CD14-positive monocyte (primary cell): ENCODE data around the gene E2F7. TPM values are rescaled to one million over a fixed set of nuclear protein-coding genes. Genes with fewer than 3 reads are reported as not detected.

Source experiments
- DNase-seq, 3 donors: peaks; one replicate each; pipeline ENCODE4 v3.0.0-alpha.2; 2011 to 2022
- H2AFZ ChIP-seq: 2 replicates; pipeline ENCODE4 v1.6.0; 2012; ENCODE audit warnings: mild to moderate bottlenecking, low read depth, low read length, inconsistent platforms; ENCODE audit not compliant: insufficient read depth, poor library complexity, severe bottlenecking
- H3K27ac ChIP-seq, 2 donors: 1 replicate in 1 of 2; 2 replicates in 1 of 2; pipeline ENCODE4 v1.5.1; 2012 to 2013; ENCODE audit warnings: low read length in 2 of 2, control low read depth in 1 of 2, inconsistent platforms in 1 of 2, low read depth in 1 of 2, mild to moderate bottlenecking in 1 of 2
- H3K27me3 ChIP-seq, 2 donors: one replicate each; pipeline versions ENCODE4 v1.6.0 to v1.6.1; 2011 to 2013; ENCODE audit warnings: low read length in 2 of 2; ENCODE audit not compliant: control insufficient read depth in 2 of 2, insufficient read depth in 2 of 2
- H3K36me3 ChIP-seq, 2 donors: replicated peaks in 1 of 2; 1 replicate in 1 of 2; 2 replicates in 1 of 2; pipeline versions ENCODE4 v1.5.1 to v1.6.1; 2012 to 2013; ENCODE audit warnings: low read length in 2 of 2, control low read depth in 1 of 2, inconsistent platforms in 1 of 2, mild to moderate bottlenecking in 1 of 2; ENCODE audit not compliant: insufficient read depth in 2 of 2, control insufficient read depth in 1 of 2
- H3K4me1 ChIP-seq, 2 donors: 1 replicate in 1 of 2; 2 replicates in 1 of 2; pipeline versions ENCODE4 v1.5.1 to v1.6.1; 2012 to 2013; ENCODE audit warnings: low read length in 2 of 2, control low read depth in 1 of 2, inconsistent platforms in 1 of 2, mild to moderate bottlenecking in 1 of 2, moderate library complexity in 1 of 2; ENCODE audit not compliant: insufficient read depth in 2 of 2, control insufficient read depth in 1 of 2
- H3K4me2 ChIP-seq: replicated peaks from 2 replicates; pipeline ENCODE3; 2012; ENCODE audit warnings: low read length, moderate library complexity, mild to moderate bottlenecking; ENCODE audit not compliant: poor library complexity, severe bottlenecking; ENCODE audit errors: extremely low read depth
- H3K4me3 ChIP-seq, 3 experiments: fragments of 200-600 bp in 1 of 3; sonication (generic) in 1 of 3; replicated peaks in 1 of 3; 1 replicate in 2 of 3; 2 replicates in 1 of 3; pipeline ENCODE4 v1.5.1; 2011 to 2013; ENCODE audit warnings: low read length in 3 of 3, mild to moderate bottlenecking in 3 of 3, control low read depth in 2 of 3, low read depth in 2 of 3, inconsistent platforms in 1 of 3, moderate library complexity in 1 of 3
- H3K79me2 ChIP-seq: 2 replicates; pipeline ENCODE4 v1.6.0; 2012; ENCODE audit warnings: mild to moderate bottlenecking, control low read depth, inconsistent platforms, low read length, moderate library complexity; ENCODE audit not compliant: insufficient read depth
- H3K9ac ChIP-seq: 2 replicates; pipeline ENCODE4 v1.6.0; 2017; ENCODE audit warnings: low read length, mild to moderate bottlenecking; ENCODE audit not compliant: insufficient read depth, poor library complexity, severe bottlenecking
- H3K9me3 ChIP-seq, 2 donors: replicated peaks in 1 of 2; 1 replicate in 1 of 2; 2 replicates in 1 of 2; pipeline versions ENCODE4 v1.5.1 to v1.6.1; 2012 to 2013; ENCODE audit warnings: low read length in 2 of 2, control low read depth in 1 of 2; ENCODE audit not compliant: control insufficient read depth in 1 of 2, insufficient read depth in 1 of 2
- H4K20me1 ChIP-seq: 2 replicates; pipeline ENCODE4 v1.6.0; 2012; ENCODE audit warnings: mild to moderate bottlenecking, low read length, control low read depth, moderate library complexity; ENCODE audit not compliant: insufficient read depth
- H3K27ac Mint-ChIP-seq, 7 donors: one replicate each; pipeline ENCODE4 v1.8.0; 2020; ENCODE audit warnings: mild to moderate bottlenecking in 7 of 7, mixed read lengths in 7 of 7, moderate library complexity in 6 of 7, inconsistent platforms in 2 of 7
- H3K27me3 Mint-ChIP-seq, 3 donors: one replicate each; pipeline ENCODE4 v1.8.0; 2021 to 2022; ENCODE audit warnings: low read depth in 3 of 3, mild to moderate bottlenecking in 3 of 3, mixed read lengths in 3 of 3, moderate library complexity in 3 of 3, inconsistent platforms in 1 of 3
- H3K36me3 Mint-ChIP-seq, 2 donors: one replicate each; pipeline ENCODE4 v1.8.0; 2020; ENCODE audit warnings: mixed read lengths in 2 of 2, inconsistent platforms in 1 of 2, mild to moderate bottlenecking in 1 of 2
- H3K4me1 Mint-ChIP-seq: one replicate; pipeline ENCODE4 v1.8.0; 2020; ENCODE audit warnings: mild to moderate bottlenecking, mixed read lengths
- H3K4me3 Mint-ChIP-seq, 2 donors: one replicate each; pipeline ENCODE4 v1.8.0; 2020; ENCODE audit warnings: mild to moderate bottlenecking in 2 of 2, mixed read lengths in 2 of 2, moderate library complexity in 1 of 2
- H3K9me3 Mint-ChIP-seq, 7 donors: one replicate each; pipeline ENCODE4 v1.8.0; 2020 to 2022; ENCODE audit warnings: mixed read lengths in 7 of 7, mild to moderate bottlenecking in 6 of 7, moderate library complexity in 6 of 7, inconsistent platforms in 2 of 7
- CTCF ChIP-seq: fragments of 200-600 bp; IDR thresholded peaks from one replicate; pipeline ENCODE4 v1.8.0; 2022; ENCODE audit warnings: antibody characterized with exemption, mild to moderate bottlenecking
- WGBS: methylation state at CpG from one replicate; pipeline ENCODE4 v1.1.5; 2013; ENCODE audit warnings: missing lambda C conversion rate; ENCODE audit not compliant: insufficient coverage; 5-methylcytosine and 5-hydroxymethylcytosine counted together
- intact Hi-C, 2 donors: fragments of 100-400 bp; cut with micrococcal nuclease; formaldehyde crosslinking; loops; one replicate each; pipeline versions ENCODE4 v1.15.0 to v1.15.1; 2023
- polyA plus RNA-seq, 3 donors: library from polyadenylated mRNA; depleted of rRNA in 1 of 3; unstranded in 2 of 3; stranded (reverse) in 1 of 3; fragments of 300-500 nt in 2 of 3; fragments of >200 nt in 1 of 3; fragmentation: Illumina TruSeq in 2 of 3; gene quantifications; 1 replicate in 2 of 3; 2 replicates in 1 of 3; pipeline ENCODE4 v1.2.3, GENCODE V29; 2012 to 2021

Gene E2F7
- polyA plus RNA-seq, 3 donors = not detected

GRCh38 chr12:77058740-77059139 is 6.6 kb downstream of the E2F7 start:
- H3K36me3 ChIP-seq = peaks cover 0 to 5% of the 10 kb centered on the region in 2 donors
- H3K4me3 Mint-ChIP-seq = no peak overlapping the region
- H3K9ac ChIP-seq = no peak overlapping the region
- H3K79me2 ChIP-seq = no peaks in the 10 kb centered on the region
- H3K36me3 Mint-ChIP-seq = peaks cover 16 to 21% of the 10 kb centered on the region in 2 donors
- H4K20me1 ChIP-seq = no peaks in the 10 kb centered on the region
- no peak overlapping the region for H3K4me2 ChIP-seq
- intact Hi-C loops = no loop called here
- no peak overlapping the region for H3K4me3 ChIP-seq
- 100% methylated on average over 1 of the region's 5 CpGs for WGBS
- DNase-seq = no peak
- H3K9me3 ChIP-seq = no peaks in the 10 kb centered on the region
- H3K27me3 Mint-ChIP-seq = no peaks in the 10 kb centered on the region
- no peak overlapping the region for H3K27ac Mint-ChIP-seq
- peaks cover 0 to 2% (median 0%) of the 10 kb centered on the region in 7 donors for H3K9me3 Mint-ChIP-seq
- H3K4me1 Mint-ChIP-seq = peaks cover 22% of the 10 kb centered on the region
- TF ChIP-seq CTCF = no peak
- H3K27me3 ChIP-seq = no peaks in the 10 kb centered on the region
- H3K4me1 ChIP-seq = peaks cover 3 to 9% of the 10 kb centered on the region in 2 donors
- H3K27ac ChIP-seq = no peak overlapping the region
- H2AFZ ChIP-seq = no peak overlapping the region

- intact Hi-C loops = no loop called here
- Histone ChIP-seq H2AFZ (no peak overlapping the region), H3K4me1 (no peaks in the 10 kb centered on the region), H3K27ac (no peak overlapping the region), H3K9me3 (no peaks in the 10 kb centered on the region), H3K9ac (no peak overlapping the region), H3K4me3 (no peak overlapping the region), H3K79me2 (no peaks in the 10 kb centered on the region), H3K36me3 (peaks cover 0 to 5% of the 10 kb centered on the region in 2 donors), H3K4me2 (no peak overlapping the region), H3K27me3 (no peaks in the 10 kb centered on the region), H4K20me1 (no peaks in the 10 kb centered on the region)
- WGBS = no CpG with 5 or more reads among the region's 4 CpGs
- peaks cover 21 to 35% of the 10 kb centered on the region in 2 donors for H3K36me3 Mint-ChIP-seq
- H3K4me3 Mint-ChIP-seq = no peak overlapping the region
- H3K27me3 Mint-ChIP-seq = no peaks in the 10 kb centered on the region
- H3K4me1 Mint-ChIP-seq = peaks cover under 1% of the 10 kb centered on the region
- H3K9me3 Mint-ChIP-seq = no peaks in the 10 kb centered on the region
- no peak for TF ChIP-seq CTCF
- H3K27ac Mint-ChIP-seq = no peak overlapping the region
- DNase-seq = no peak
These were observed 10.5 kb downstream of the E2F7 start for GRCh38 chr12:77054851-77055250.
